ENCODE measurements around the gene GTF2IRD1.
"Not testable (repeated sequence)": the region's sequence is repeated elsewhere in the genome, so short reads cannot be mapped to it uniquely, and the experiment has no call there.

Gene GTF2IRD1

GRCh38 chr7:74437291-74437571 lies 16.5 kb upstream of the GTF2IRD1 start:
- not testable (repeated sequence) for DNase-seq

- DNase-seq = no peak
These were observed 15.4 kb upstream of the GTF2IRD1 start for GRCh38 chr7:74438327-74438726.

GRCh38 chr7:74439541-74439940 lies 14.2 kb upstream of the GTF2IRD1 start:
- DNase-seq = no peak

- DNase-seq = not testable (repeated sequence)
These were observed 13.6 kb upstream of the GTF2IRD1 start for GRCh38 chr7:74440143-74440542.

- DNase-seq = no peak
These were observed 11.9 kb upstream of the GTF2IRD1 start for GRCh38 chr7:74441801-74442200.

- DNase-seq = no peak
These were observed 10.0 kb upstream of the GTF2IRD1 start for GRCh38 chr7:74443543-74444247.

GRCh38 chr7:74449144-74449543 lies 4.6 kb upstream of the GTF2IRD1 start:
- no peak for DNase-seq

- DNase-seq = peak; percentile 56
These were observed 3.8 kb upstream of the GTF2IRD1 start for GRCh38 chr7:74449809-74450397.

- peak; percentile 26 for DNase-seq
These were observed 871 bp upstream of the GTF2IRD1 start for GRCh38 chr7:74452748-74453321.

GRCh38 chr7:74454021-74454924 lies 567 bp downstream of the GTF2IRD1 start:
- no peak for DNase-seq

- no peak for DNase-seq
These were observed 1.2 kb downstream of the GTF2IRD1 start for GRCh38 chr7:74454925-74455288.

- no peak for DNase-seq
These were observed 1.6 kb downstream of the GTF2IRD1 start for GRCh38 chr7:74455291-74455804.

- no peak for DNase-seq
These were observed 2.2 kb downstream of the GTF2IRD1 start for GRCh38 chr7:74455928-74456327.

- DNase-seq = no peak
These were observed 3.3 kb downstream of the GTF2IRD1 start for GRCh38 chr7:74457007-74457406.

GRCh38 chr7:74461970-74462706 lies 8.4 kb downstream of the GTF2IRD1 start:
- no peak for DNase-seq

GRCh38 chr7:74462707-74463100 lies 9.0 kb downstream of the GTF2IRD1 start:
- no peak for DNase-seq

GRCh38 chr7:74464931-74465886 lies 11.5 kb downstream of the GTF2IRD1 start:
- DNase-seq = no peak

- no peak for DNase-seq
These were observed 12.6 kb downstream of the GTF2IRD1 start for GRCh38 chr7:74466196-74466813.

- no peak for DNase-seq
These were observed 14.2 kb downstream of the GTF2IRD1 start for GRCh38 chr7:74467876-74468275.

GRCh38 chr7:74470504-74470903 lies 16.8 kb downstream of the GTF2IRD1 start:
- no peak for DNase-seq

- DNase-seq = no peak
These were observed 19.4 kb downstream of the GTF2IRD1 start for GRCh38 chr7:74473116-74473515.
